HG03196 (cell line): ENCODE measurements around the gene TEX51.

Source experiments
- ATAC-seq: cut with Tn5 transposase; IDR thresholded peaks from one replicate; pipeline ENCODE4 v1.9.1; 2021; ENCODE audit not compliant: unreplicated experiment

TEX51 gene

GRCh38 chr2:126949775-126950174 lies 51.1 kb downstream of the TEX51 start:
- no peak for ATAC-seq

GRCh38 chr2:126950504-126950903 lies 51.8 kb downstream of the TEX51 start:
- ATAC-seq, result no peak
